ENCODE results near the gene ATG13. TPM values are rescaled to one million over a fixed set of nuclear protein-coding genes. Genes with fewer than 3 reads are reported as not detected.

Gene ATG13
- total RNA-seq, 1 donor from 2014 or later = 42.1 TPM

DNA sequence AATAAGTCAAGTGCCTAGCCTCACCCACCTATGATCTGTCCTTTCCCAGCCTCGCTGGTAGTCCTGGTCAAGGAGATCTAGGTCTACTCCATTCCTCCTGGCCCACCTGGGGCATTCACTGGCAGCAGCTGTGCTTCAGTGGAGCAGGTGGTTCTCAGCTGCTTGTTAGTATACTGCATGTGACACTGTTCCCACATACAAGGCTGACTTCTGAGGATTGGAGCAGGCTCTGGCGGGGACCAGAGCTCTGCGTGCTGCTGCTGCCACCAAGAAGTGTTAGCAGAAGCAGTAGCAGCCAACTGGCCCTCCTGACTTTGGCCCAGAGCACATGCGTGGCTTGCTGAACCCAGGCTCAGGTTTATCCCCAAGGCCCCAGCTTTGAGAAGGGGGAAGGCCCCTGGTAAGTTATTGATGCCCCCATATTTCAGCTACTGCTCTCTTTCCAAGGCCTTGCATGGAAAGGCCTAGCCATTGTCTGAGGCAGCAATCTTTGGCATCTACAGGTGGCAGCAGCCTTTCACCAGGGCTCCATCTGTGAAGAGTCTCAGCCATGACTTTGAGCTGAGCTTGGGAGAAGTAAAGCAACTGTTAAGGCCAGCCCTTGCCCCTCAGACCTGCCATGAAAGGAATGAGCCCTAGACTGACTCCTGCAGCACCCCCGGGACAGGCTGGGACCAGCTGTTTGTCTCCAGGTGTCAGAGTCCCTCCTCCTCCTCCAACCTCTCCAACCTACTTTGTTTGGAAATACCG lies 56.5 kb downstream of the ATG13 start:
- H3K36me3 ChIP-seq = peaks cover 80% of the 10 kb centered on the region
- TF ChIP-seq CTCF (IDR thresholded peaks at IDR 0.05; ENCODE audit: borderline replicate concordance) = no peak
- H3K27ac ChIP-seq (replicated peaks) = peak overlapping the region; percentile 88
- intact Hi-C loops (cut with micrococcal nuclease) = no loop called here
- no peak overlapping the region for H3K4me3 ChIP-seq
- no peaks in the 10 kb centered on the region for H3K9me3 ChIP-seq (replicated peaks)
- peaks cover 84% of the 10 kb centered on the region for H3K4me1 ChIP-seq
- no peak for DNase-seq
- H3K27me3 ChIP-seq (ENCODE audit: low read depth) = no peaks in the 10 kb centered on the region

DNA sequence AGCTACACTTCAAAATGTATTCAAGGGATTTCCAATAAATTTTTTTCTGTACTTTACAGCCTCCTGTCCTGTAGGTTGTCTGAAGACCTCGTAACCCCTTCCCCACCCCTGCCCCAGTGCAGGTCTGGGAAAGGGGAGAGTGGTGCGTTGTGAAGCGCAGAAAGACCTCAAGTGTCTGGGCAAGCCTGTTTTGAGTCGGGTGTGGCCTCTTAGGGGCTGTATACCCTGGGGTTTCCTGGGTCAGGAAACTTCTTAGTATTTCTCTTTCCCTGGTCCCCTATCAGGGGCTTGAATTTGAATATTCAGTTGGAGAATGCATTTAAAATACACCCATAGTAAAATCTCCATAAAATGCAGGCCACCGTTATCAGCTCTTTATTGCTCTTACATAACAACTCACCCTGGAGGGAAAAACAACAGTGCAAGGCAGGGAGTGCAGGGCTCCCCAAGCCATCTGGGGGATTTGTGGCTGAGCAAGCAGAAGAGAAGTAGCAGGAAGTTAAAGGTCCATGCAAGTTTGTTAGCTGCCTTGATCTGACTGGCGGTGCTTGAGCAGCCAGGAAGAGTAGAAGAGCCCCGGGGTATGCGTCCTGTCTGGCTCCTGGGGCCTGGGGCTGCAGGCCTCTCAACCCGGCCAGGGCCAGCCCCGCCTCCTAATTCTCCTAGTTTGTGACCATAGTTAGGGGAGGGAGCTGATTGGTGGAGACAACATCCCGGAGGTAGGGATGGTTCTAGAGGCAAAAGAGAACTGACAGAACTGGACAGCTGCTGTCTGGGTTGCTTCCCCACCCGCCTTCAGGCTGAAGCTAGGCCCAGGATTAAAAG lies 57.3 kb downstream of the ATG13 start:
- H3K27ac ChIP-seq (replicated peaks) = peak overlapping the region; percentile 88
- peak; percentile 55 for DNase-seq
- no peaks in the 10 kb centered on the region for H3K9me3 ChIP-seq (replicated peaks)
- H3K27me3 ChIP-seq (ENCODE audit: low read depth) = no peaks in the 10 kb centered on the region
- H3K4me3 ChIP-seq = no peak overlapping the region
- peaks cover 76% of the 10 kb centered on the region for H3K4me1 ChIP-seq
- intact Hi-C loops (cut with micrococcal nuclease) = no loop called here
- H3K36me3 ChIP-seq = peaks cover 80% of the 10 kb centered on the region
- no peak for TF ChIP-seq CTCF (IDR thresholded peaks at IDR 0.05; ENCODE audit: borderline replicate concordance)

DNA sequence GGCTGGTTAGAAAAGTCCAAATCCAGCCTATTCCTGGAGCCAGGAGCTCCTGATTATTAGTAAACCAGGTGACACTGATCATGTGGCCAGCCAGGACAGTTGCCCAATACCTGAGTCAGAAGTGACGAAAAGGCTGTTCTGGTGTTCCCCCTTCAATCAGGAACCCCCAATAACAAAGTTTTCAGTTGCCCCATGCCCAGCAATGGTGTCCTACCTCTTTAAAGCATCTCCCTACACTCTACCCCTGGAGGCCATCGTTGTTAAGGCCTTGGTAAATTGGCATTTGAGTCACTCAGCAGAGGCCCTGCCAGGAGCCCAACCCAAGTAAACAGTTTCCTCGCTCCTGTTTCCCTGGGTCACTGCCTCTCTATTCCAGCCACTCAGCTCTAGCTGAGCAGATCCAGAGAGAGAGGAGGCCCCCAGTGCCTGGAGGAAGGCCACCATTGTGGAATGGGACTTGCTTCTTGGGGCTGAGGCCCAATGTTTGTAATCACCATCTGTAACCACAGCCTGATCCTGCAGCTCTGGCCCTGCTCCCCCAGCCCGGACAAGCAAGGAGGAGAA lies 58.0 kb downstream of the ATG13 start:
- H3K9me3 ChIP-seq (replicated peaks) = no peaks in the 10 kb centered on the region
- no peaks in the 10 kb centered on the region for H3K27me3 ChIP-seq (ENCODE audit: low read depth)
- peaks cover 80% of the 10 kb centered on the region for H3K36me3 ChIP-seq
- no peak overlapping the region for H3K4me3 ChIP-seq
- no peak for TF ChIP-seq CTCF (IDR thresholded peaks at IDR 0.05; ENCODE audit: borderline replicate concordance)
- peaks cover 71% of the 10 kb centered on the region for H3K4me1 ChIP-seq
- H3K27ac ChIP-seq (replicated peaks) = peak overlapping the region; percentile 88
- peak; percentile 56 for DNase-seq
- intact Hi-C loops (cut with micrococcal nuclease) = no loop called here

DNA sequence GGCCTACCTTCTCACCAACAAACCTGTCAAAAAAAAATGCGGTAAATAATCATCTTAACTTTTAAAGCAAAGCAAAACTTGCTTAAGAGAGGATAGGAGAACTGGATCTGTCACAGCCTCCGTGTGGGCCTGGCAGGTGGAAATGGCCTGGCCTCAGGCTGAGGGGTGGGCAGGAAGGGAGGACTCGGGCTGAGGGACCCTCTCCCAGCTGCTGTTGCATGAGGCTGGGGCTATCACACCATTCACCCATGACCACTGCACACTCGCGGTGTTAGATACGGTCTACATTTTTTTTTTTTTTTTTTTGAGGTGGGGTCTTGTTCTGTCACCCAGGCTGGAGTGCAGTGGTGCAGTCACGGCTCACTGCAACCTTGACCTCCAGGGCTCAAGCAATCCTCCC lies 58.6 kb downstream of the ATG13 start:
- TF ChIP-seq CTCF (IDR thresholded peaks at IDR 0.05; ENCODE audit: borderline replicate concordance) = no peak
- Histone ChIP-seq H3K4me3 (no peak overlapping the region), H3K36me3 (peaks cover 80% of the 10 kb centered on the region), H3K27ac (replicated peaks) (peak overlapping the region; percentile 88), H3K27me3 (ENCODE audit: low read depth) (no peaks in the 10 kb centered on the region), H3K4me1 (peaks cover 68% of the 10 kb centered on the region), H3K9me3 (replicated peaks) (no peaks in the 10 kb centered on the region)
- intact Hi-C loops (cut with micrococcal nuclease) = no loop called here
- DNase-seq = no peak

DNA sequence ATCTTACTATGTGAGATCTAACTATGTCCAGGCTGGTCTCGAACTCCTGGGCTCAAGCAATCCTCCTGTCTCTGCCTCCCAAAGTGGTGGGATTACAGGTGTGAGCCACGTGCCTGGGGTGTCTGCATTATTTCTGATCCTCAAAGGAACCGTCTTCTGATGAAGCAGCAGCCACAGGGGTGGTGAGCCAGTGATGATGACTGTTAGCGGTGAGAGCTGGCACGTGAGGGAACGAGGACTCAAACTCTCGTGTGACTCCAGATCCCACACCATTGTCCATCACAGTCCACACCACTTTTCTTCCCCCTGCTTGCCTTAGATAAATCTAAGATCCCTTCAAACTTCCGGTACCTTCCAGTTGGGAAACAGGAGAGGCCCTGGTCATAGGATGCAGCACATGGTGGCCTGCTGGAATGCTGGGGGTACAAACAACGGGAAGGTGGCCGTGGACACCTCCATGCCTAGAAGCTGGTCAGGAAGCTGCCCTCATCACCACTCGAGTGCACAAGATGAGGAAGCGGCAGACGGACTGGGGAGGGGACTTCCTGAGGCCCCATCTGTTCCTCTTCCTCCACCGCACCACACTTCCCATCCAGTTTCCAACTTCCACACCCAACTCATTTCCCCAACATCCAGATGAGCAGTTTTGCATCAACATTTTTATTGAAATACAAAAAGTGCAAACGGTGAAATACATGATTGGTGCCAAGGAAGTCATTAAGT lies 59.2 kb downstream of the ATG13 start:
- no peak for TF ChIP-seq CTCF (IDR thresholded peaks at IDR 0.05; ENCODE audit: borderline replicate concordance)
- H3K27me3 ChIP-seq (ENCODE audit: low read depth) = no peaks in the 10 kb centered on the region
- H3K4me3 ChIP-seq = no peak overlapping the region
- no peak for DNase-seq
- peak overlapping the region; percentile 88 for H3K27ac ChIP-seq (replicated peaks)
- peaks cover 80% of the 10 kb centered on the region for H3K36me3 ChIP-seq
- peaks cover 68% of the 10 kb centered on the region for H3K4me1 ChIP-seq
- H3K9me3 ChIP-seq (replicated peaks) = no peaks in the 10 kb centered on the region
- intact Hi-C loops (cut with micrococcal nuclease) = no loop called here
